ENCODE measurements around the gene CASP6.

DNA sequence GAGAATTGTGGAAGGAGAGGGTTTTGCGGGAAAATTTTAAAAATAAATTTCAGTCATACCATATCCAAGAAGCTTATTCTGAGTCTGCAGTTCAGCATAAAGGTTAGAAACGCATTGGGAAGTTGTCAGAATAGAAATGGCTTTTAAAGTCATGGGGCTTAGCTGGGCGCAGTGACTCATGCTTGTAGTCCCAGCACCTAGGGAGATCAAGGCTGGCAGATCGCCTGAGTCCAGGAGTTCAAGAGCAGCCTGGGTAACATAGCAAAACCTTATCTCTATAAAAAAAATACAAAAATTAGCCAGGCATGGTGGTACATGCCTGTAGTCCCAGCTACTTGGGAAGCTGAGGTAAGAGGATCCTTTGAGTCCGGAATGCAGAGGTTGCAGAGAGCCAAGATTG lies 30.5 kb upstream of the CASP6 start:
- no peak for TF ChIP-seq CTCF (IDR thresholded peaks at IDR 0.05)
- no peak for TF ChIP-seq EZH2 (IDR thresholded peaks at IDR 0.05; ENCODE audit: borderline replicate concordance, insufficient read depth, low read depth, low read length, poor library complexity, severe bottlenecking)
